ENCODE measurements around the gene PLAAT2. TPM values are rescaled to one million over a fixed set of nuclear protein-coding genes. Genes with fewer than 3 reads are reported as not detected.

PLAAT2 gene
- total and polyA plus RNA-seq, 9 of the 15 experiments (the other 6 are each of a cell fraction or from before 2014, with no cell fraction given) = not detected

DNA sequence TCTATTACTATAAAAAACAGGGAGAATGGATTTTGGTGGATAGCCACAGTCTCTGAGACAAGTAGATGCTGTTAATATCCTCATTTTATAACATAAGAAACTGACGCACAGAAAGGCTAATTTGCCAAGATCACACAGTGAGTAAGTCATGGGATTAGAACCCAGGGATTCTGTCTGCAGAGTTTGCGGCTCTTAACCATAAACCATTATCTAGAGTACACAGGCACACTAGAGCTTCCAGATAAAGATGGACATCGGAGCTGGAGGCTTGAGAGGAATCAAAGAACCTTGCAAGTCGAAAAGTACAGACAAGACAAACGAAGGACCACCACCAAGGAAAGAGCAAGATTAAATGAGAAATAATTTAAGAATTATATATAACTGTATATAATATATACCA, 46.0 kb downstream of the PLAAT2 start (continued):
- TF ChIP-seq HDAC2 (IDR thresholded peaks at IDR 0.05) (peak; percentile 83), SMARCA4 (IDR thresholded peaks at IDR 0.05) (peak; percentile 97), KDM1A (IDR thresholded peaks at IDR 0.05) (peak; percentile 88 to 90), KDM4B (IDR thresholded peaks at IDR 0.05; ENCODE audit: borderline replicate concordance in 2 of 2, low read depth in 1 of 2) (no peak), HDGF (IDR thresholded peaks at IDR 0.05) (no peak), ZFX (CRISPR knock-in tag; IDR thresholded peaks at IDR 0.05) (no peak), KAT8 (IDR thresholded peaks at IDR 0.05; ENCODE audit: low read depth) (no peak), HLTF (IDR thresholded peaks at IDR 0.05) (no peak), MCM3 (IDR thresholded peaks at IDR 0.05) (no peak), MBD2 (IDR thresholded peaks at IDR 0.05; ENCODE audit: borderline replicate concordance, low read depth) (peak; percentile 40; the same call in 1 of the 2 replicates), MYC (IDR thresholded peaks at IDR 0.05; ENCODE audit: low read depth, low read length) (no peak), MYC (CRISPR knock-in tag; IDR thresholded peaks at IDR 0.05; ENCODE audit: borderline replicate concordance, low read depth) (no peak), NFXL1 (CRISPR knock-in tag; IDR thresholded peaks at IDR 0.05) (no peak), KLF6 (CRISPR knock-in tag; IDR thresholded peaks at IDR 0.05; ENCODE audit: borderline replicate concordance) (no peak), ZNF76 (CRISPR knock-in tag; IDR thresholded peaks at IDR 0.05; ENCODE audit: borderline replicate concordance) (no peak), ZNF12 (CRISPR knock-in tag; IDR thresholded peaks at IDR 0.05) (no peak), SNIP1 (IDR thresholded peaks at IDR 0.05; ENCODE audit: low read depth) (no peak), STAT5A (IDR thresholded peaks at IDR 0.05; ENCODE audit: borderline replicate concordance, low read length) (peak; percentile 82), KDM5B (IDR thresholded peaks at IDR 0.05; ENCODE audit: insufficient replicate concordance, low read depth, low read length) (no peak), KLF13 (tag; IDR thresholded peaks at IDR 0.05; ENCODE audit: borderline replicate concordance, low read depth) (no peak), PTTG1 (tag; IDR thresholded peaks at IDR 0.05; ENCODE audit: low read depth) (no peak), ZEB2 (IDR thresholded peaks at IDR 0.05) (no peak), HIVEP1 (CRISPR knock-in tag; IDR thresholded peaks at IDR 0.05) (no peak), MECOM (CRISPR knock-in tag; IDR thresholded peaks at IDR 0.05) (no peak), NFYB (IDR thresholded peaks at IDR 0.05; ENCODE audit: extremely low read depth, insufficient read length) (no peak), CBX3 (IDR thresholded peaks at IDR 0.05; ENCODE audit: borderline replicate concordance in 1 of 2, low read length in 2 of 2) (peak in 1 of 2 experiments; percentile 83; a peak in 2 of 3 replicates)
- TF ChIP-seq, protein P1, sequence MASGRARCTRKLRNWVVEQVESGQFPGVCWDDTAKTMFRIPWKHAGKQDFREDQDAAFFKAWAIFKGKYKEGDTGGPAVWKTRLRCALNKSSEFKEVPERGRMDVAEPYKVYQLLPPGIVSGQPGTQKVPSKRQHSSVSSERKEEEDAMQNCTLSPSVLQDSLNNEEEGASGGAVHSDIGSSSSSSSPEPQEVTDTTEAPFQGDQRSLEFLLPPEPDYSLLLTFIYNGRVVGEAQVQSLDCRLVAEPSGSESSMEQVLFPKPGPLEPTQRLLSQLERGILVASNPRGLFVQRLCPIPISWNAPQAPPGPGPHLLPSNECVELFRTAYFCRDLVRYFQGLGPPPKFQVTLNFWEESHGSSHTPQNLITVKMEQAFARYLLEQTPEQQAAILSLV (tag; IDR thresholded peaks at IDR 0.05) = no peak
- TF ChIP-seq, protein P2, sequence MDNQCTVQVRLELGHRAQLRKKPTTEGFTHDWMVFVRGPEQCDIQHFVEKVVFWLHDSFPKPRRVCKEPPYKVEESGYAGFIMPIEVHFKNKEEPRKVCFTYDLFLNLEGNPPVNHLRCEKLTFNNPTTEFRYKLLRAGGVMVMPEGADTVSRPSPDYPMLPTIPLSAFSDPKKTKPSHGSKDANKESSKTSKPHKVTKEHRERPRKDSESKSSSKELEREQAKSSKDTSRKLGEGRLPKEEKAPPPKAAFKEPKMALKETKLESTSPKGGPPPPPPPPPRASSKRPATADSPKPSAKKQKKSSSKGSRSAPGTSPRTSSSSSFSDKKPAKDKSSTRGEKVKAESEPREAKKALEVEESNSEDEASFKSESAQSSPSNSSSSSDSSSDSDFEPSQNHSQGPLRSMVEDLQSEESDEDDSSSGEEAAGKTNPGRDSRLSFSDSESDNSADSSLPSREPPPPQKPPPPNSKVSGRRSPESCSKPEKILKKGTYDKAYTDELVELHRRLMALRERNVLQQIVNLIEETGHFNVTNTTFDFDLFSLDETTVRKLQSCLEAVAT (IDR thresholded peaks at IDR 0.05) = peak in 1 of 2 experiments; percentile 51; a peak in 1 of 4 replicates
- TF ChIP-seq, protein P3, sequence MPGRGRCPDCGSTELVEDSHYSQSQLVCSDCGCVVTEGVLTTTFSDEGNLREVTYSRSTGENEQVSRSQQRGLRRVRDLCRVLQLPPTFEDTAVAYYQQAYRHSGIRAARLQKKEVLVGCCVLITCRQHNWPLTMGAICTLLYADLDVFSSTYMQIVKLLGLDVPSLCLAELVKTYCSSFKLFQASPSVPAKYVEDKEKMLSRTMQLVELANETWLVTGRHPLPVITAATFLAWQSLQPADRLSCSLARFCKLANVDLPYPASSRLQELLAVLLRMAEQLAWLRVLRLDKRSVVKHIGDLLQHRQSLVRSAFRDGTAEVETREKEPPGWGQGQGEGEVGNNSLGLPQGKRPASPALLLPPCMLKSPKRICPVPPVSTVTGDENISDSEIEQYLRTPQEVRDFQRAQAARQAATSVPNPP (IDR thresholded peaks at IDR 0.05; ENCODE audit: borderline replicate concordance, insufficient read depth, insufficient read length) = no peak
- TF ChIP-seq, protein P4, sequence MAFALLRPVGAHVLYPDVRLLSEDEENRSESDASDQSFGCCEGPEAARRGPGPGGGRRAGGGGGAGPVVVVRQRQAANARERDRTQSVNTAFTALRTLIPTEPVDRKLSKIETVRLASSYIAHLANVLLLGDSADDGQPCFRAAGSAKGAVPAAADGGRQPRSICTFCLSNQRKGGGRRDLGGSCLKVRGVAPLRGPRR (CRISPR knock-in tag; IDR thresholded peaks at IDR 0.05) = no peak

Data from K562 (cell line).